GDM1 (cell line): ENCODE data around the gene PKN3.
"Not testable (repeated sequence)": the region's sequence is repeated elsewhere in the genome, so short reads cannot be mapped to it uniquely, and the experiment has no call there.

ENCODE experiments used
- DNase-seq: peaks from one replicate; lab custom pipeline; 2025; lab: John Stamatoyannopoulos, UW

The PKN3 gene

DNA sequence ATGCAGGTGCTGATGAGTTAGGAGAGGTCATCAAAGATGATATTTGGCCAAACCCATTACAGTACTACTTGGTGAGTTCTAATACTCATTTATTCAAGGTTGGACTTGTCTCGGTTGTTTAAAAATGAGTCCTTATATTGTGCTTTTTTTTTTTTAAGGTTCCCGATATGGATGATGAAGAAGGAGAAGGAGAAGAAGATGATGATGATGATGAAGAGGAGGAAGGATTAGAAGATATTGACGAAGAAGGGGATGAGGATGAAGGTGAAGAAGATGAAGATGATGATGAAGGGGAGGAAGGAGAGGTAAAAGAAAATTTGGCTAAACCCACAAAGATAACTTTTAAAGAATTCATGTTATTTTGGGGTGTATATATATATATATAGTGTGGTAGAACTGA, 8.6 kb upstream of the PKN3 start:
- DNase-seq, result not testable (repeated sequence)

DNA sequence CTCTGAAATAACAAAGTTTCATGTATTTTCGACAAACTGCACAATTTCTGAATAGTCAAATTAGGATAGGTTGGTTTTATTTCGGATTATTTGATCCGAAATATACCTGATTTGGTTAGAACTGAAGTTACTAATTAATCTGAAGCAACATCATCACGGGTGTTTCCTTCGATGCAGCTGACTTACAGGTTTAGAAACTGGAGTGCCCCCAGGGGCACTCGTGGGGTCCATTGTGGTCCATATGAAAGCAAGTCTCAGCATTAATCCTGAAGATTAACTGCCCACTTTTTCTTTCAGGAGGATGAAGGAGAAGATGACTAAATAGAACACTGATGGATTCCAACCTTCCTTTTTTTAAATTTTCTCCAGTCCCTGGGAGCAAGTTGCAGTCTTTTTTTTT, 8.0 kb upstream of the PKN3 start:
- no peak for DNase-seq

DNA sequence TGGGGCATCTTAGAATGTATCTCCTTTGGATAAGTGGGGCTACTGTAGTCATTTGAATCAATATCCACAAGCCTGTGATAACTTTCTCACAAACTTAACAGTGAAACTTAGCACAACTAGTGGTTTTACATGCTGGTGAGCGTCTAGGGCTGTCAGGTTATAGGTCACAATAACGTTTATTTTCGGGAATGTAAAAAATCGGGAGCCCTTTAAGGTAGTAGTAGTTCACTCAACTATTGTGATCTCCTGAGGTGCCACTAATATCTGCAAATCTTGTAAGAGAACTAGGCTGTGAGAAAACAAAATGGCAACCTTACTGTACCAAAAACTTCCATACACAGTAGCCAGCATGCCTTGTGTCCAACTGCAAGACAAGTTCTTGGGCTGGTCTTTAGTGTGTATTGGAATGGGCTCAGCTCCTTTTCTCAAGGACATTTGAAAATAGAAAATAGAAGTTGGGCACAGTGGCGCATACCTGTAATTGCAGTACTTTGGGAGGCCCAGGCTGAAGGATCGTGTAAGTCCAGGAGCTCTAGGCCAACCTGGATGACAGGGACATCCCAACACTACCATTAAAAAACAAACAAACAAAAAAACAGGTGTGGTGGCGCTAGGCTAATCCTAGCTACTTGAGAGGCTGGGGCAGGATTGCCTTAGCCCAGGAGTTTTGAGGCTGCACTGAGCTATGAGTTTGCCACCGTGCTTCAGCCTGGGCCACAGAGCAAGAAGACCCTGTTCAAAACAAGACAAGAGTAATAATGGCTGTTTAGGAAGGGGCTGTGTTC, 5.2 kb upstream of the PKN3 start:
- DNase-seq, result no peak

DNA sequence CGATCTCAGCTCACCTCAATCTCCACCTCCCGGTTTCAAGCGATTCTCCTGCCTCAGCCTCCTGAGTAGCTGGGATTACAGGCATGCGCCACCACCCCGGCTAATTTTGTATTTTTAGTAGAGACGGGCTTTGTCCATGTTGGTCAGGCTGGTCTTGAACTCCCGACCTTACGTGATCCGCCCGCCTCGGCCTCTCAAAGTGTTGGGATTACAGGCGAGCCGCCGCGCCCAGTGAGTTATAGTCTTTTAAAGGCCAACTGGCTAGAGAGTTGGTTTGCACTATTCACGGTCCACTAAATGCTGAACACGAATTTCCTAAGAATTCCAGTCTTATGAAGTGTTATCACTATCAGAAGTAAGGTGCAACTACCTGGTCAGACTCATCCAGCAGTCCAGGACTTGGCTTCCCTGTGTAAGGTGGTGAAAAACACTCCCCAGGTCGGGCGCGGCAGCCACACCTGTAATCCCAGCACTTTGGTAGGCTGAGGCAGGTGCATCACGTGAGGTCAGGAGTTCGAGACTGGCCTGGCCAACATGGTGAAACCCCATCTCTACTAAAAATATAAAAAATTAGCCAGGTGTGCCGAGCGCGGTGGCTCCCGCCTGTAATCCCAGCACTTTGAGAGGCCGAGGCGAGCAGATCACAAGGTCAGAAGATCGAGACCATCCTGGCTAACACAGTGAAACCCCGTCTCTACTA, 3.1 kb upstream of the PKN3 start:
- DNase-seq, result not testable (repeated sequence)

DNA sequence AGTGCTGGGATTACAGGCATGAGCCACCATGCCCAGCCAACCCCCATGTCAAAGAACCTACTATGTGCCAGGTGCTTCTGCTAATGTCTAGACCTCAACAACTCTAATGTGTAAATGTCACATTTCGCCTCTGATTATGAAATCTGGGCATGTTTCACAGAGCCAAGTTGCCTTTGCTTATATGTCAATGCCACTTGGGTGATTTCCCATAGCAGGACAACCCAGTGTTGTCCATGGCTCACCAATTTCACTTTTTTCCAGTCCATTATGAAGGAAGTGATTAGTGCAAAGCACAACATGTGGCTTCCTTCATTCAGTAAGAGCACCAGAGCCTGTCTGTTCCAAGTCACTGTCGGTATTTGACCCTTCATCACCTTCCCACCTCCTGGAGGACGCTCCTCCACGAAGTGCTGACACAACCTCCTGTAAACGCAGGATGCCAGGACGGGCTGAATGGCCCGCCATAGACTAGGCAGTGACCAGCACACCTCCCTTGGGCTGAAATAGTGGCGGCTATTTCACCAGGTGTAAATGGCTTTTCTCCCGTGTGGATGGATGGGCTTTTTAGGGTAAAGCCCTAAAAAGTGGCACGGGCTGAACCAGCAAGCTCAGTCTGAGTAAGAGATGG, 962 bp upstream of the PKN3 start:
- no peak for DNase-seq

DNA sequence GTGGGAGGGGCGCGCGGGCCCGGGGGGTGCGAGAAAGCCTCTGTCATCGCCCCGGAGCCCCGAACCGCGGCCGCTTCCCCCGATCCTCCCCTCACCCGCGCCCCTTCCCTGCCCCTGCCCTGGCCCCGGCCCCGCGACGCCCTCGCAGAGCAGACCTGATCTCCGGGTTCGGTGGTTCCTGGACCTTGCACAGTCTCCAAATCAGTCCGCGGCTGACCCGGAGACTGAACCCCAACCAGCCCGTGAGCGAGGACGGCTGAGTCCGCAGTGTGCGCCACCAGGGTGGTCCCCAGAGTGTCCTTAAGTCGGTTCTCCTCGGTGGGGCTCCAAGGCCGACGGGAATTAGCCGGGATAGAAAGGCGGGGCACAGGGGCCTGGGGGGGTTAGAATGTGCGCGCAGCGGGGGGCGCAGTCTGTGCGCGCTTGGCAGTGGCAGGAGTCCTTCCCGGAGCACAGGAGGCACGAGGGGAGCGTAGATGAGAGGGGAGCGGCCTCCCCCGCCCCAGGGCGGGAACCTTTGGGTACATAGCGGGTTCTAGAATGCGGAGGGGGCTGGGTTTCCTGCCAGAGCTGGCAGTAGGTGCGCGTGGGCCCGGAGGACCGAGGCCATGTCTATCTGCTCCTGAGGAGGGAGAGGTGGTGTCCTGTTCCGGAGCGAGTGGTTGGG, 779 bp downstream of the PKN3 start:
- DNase-seq, result no peak

DNA sequence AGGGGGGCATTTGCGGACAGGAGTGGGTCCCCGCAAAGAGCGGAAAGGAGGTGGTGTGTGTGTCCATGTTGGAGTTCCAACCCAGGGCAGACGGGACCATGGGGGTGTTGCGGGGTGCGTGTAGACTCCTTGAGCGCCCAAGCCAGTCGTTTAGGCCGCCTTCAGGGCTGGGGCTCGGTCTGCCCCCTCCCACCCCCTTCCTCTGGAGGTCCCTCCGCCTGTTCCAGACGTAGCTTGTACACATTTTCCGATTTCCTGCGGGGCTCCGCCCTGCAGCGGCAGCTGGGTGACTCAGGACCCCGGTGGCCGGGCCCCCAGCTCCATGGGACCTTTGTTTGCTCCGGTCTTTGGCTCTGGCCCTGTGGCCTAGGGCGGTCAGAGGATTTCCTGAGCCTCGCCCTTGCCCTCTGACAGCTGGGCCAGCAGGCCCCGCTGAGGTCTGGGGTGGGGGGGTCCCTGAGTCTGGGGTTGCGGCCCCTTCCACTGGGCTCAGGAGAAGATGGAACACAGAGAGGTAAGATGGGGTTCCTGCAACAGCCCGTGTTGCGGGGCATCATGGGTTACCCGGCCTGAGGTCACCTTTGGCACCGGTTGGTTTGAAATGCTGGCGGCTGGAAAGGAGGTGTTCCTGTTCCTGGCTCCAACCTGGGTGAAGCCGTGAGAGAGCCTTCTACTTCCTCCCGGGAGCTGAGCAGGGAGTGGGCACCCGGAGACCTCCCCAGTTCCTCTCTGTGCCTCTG, 1.5 kb downstream of the PKN3 start:
- DNase-seq, result no peak

DNA sequence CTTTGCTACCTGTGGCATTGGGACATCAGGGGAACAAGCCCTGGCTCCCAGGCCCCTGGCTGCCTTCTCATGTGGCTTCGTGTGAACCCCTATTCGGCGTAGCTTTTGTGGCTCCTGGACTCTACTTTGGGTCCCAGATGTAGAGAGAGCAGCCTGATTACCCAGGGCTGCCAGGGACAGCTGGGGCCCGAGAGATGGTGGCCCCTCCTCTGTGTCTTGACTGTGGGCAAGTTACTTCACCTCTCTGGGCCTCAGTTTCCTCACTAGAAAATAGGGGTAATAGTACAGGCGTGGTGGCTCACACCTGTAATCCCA, 2.0 kb downstream of the PKN3 start:
- no peak for DNase-seq

DNA sequence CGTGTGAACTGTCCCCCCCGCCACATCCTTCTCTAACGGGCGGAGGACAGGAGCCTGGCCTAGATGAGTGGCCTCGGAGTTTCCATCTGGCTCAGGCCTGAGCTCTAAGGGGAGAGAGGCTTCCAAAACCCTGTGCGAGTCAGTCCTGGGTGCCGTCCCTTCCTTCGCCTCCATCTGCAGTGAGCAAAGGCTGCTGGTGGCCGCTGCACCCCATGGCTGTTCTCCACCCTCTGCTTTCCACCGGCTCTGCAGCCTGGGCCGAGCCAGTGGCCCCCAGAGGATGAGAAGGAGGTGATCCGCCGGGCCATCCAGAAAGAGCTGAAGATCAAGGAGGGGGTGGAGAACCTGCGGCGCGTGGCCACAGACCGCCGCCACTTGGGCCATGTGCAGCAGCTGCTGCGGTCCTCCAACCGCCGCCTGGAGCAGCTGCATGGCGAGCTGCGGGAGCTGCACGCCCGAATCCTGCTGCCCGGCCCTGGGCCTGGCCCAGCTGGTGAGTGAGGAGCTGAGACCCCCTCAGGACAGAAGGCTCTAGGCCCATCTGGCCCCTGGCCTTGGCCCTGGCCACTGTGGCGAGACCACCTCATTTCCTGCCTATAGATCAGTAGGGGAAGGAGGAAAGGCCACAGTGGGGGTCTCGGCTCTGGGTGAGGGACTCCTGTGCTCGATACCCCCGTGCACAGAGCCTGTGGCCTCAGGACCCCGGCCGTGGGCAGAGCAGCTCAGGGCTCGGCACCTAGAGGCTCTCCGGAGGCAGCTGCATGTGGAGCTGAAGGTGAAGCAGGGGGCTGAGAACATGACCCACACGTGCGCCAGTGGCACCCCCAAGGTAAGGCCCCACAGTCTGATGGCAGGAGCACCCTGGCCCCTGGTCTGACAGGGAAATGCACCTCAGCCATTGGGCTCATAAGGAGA, 3.0 kb downstream of the PKN3 start:
- no peak for DNase-seq

DNA sequence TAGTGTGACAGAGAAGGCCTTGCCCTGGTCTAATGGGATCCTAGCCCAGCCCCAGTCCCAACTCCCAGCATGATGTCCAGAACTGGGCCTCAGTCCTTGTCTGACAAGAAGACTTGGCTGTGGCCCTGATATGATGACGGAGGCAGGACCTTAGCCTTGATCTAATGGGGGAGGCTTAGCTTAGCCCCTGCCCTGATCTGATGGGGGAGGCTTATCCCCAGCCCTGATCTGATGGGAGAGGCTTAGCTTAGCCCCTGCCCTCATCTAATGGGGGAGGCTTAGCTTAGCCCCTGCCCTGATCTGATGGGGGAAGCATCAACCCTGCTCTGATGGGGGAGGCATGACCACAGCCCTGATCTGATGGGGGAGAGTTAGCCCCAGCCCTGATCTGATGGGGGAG, 3.7 kb downstream of the PKN3 start:
- no peak for DNase-seq

DNA sequence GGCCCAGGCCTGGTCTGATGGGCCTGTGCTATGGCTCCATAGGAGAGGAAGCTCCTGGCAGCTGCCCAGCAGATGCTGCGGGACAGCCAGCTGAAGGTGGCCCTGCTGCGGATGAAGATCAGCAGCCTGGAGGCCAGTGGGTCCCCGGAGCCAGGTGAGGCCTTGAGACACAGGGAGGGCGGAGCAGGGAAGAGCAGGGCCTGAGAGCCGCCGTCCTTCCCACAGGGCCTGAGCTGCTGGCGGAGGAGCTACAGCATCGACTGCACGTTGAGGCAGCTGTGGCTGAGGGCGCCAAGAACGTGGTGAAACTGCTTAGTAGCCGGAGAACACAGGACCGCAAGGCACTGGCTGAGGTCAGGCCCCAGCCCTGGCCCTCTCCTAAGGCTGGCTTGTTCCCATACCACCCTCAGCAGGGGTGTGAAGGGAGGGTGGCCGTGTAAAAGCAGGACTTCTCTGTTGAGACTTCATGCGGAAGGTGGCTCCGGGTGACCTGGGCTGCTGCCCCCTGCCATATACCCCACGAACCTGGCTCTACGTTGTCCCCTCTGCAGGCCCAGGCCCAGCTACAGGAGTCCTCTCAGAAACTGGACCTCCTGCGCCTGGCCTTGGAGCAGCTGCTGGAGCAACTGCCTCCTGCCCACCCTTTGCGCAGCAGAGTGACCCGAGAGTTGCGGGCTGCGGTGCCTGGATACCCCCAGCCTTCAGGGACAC, 4.5 kb downstream of the PKN3 start:
- DNase-seq, result no peak

DNA sequence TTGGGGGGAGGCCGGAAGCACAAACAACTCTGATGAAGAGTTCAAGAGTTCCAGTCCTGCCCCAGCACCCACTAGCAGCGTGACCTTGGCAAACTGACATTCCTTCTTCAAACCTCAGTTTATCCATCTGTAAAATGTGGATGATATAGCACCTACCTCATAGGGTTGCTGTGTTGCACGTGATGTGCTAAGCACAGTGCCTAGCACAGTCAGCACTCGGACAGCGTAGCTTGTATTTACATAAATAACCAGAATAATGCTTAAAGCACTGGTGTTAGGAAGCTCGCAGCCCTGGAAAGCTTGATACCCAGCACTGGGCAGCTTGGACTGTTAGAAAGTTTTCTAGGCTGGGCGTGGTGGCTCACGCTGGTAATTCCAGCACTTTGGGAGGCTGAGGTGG, 5.1 kb downstream of the PKN3 start:
- DNase-seq, result no peak

DNA sequence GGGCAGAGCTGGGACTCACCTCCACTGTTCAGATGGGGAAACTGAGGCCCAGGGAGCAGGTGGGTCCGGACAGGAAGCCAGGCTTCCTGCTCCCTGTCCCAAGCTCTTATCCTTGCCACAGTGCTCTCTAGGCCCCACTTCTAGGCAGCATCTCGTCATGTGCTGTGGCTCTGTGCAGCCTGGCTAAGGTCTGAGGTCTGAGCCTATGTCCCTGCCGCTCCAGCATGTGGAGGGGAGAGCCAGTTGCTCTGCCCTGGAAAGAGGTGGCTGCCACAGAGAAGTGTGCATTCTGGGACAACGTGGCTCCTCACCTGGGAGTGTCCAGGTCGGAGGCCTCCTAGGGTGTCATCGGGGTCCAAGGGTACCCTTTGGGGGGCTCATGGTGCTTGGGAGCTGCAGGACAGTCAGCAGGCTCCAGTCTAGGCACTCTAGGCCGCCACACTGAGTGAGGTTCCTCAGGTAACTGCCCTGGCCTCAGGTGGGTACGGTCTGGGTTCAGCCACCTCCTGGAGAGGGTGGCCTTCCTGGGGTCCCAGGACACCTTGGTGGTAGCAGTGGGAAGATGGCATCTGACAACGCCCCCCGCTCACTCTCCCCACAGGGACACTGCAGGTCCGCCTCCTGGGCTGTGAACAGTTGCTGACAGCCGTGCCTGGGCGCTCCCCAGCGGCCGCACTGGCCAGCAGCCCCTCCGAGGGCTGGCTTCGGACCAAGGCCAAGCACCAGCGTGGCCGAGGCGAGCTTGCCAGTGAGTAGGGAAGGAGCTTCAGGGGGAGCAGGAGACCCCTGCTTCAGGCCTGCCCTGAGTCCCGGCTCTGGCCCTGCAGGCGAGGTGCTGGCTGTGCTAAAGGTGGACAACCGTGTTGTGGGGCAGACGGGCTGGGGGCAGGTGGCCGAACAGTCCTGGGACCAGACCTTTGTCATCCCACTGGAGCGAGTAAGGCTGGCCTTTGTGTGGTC, 10.4 kb downstream of the PKN3 start:
- no peak for DNase-seq

DNA sequence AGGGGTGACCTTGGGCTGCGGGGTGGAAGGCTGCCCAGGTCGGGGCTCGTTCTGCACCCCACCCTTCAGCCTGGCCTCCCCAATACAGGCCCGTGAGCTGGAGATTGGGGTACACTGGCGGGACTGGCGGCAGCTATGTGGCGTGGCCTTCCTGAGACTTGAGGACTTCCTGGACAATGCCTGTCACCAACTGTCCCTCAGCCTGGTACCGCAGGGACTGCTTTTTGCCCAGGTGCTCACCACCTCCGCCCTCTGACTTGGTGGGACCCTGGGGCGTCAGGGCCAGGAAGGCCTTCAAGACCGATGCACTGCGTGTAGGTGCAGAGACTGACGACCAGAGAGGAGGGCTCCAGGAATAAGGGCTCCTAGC, 11.1 kb downstream of the PKN3 start:
- DNase-seq, result no peak

DNA sequence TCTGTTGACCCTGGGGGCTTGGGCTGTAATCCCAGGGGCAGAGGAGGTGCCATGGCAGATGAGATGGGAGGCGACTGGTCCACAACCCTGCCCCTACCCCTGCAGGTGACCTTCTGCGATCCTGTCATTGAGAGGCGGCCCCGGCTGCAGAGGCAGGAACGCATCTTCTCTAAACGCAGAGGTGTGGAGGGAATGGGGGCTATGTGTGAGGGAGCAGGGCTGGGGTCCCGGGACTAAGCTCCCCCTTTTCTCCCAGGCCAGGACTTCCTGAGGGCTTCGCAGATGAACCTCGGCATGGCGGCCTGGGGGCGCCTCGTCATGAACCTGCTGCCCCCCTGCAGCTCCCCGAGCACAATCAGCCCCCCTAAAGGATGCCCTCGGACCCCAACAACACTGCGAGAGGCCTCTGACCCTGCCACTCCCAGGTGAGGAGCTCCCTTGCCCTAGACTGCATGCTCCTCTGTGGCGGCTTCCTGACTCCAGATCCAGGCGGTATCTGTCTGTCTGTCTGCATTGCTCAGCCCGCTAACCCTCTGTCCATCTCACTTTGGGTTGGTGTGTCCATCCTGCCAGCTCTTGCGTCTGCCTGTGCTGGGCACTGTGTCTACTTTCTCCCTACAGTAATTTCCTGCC, 11.8 kb downstream of the PKN3 start:
- no peak for DNase-seq

DNA sequence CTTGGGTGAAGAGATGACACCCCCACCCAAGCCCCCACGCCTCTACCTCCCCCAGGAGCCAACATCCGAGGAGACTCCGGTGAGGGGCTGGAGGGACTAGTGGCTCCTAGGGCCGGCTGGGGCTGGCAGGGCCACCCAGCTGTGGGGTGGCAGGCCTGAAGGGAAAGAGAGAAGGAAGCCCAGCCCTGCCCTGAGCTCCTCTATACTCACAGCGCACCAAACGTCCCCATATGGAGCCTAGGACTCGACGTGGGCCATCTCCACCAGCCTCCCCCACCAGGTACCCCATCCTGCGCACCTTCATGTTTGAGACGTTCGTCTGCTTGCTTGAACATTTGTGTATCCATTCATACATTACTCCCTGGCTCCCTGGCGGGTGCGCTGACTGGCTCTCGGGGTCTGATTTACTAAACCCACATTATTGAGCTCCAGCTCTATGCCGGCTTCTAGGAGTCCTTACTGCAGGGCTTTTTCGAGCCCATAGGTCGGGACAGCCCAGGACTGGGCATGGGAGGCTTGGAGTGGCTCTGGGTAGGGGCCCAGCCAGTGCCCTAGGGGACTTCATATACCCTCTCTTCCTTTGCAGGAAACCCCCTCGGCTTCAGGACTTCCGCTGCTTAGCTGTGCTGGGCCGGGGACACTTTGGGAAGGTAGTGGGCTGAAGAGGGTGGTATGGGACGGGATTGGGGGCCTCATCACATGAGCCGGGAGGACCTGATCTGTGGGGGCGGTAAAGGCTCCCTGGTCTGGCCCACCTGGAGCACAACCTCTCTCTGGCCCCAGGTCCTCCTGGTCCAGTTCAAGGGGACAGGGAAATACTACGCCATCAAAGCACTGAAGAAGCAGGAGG, 12.5 kb downstream of the PKN3 start:
- DNase-seq, result no peak

DNA sequence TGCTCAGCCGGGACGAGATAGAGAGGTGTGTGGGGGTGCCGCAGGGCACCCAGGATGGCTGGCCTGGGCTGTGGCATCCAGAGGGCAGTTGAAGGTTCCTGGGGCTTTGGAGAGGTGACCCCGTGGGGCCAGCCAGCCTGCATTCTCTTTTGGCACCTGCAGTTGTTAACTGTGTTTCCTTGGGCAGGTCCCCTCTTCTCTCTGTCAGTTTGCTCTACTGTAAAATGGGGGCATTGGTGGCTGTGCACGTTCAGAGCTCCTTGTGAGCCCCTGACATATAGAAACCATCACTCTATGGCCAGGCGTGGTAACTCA, 13.1 kb downstream of the PKN3 start:
- DNase-seq, result no peak

DNA sequence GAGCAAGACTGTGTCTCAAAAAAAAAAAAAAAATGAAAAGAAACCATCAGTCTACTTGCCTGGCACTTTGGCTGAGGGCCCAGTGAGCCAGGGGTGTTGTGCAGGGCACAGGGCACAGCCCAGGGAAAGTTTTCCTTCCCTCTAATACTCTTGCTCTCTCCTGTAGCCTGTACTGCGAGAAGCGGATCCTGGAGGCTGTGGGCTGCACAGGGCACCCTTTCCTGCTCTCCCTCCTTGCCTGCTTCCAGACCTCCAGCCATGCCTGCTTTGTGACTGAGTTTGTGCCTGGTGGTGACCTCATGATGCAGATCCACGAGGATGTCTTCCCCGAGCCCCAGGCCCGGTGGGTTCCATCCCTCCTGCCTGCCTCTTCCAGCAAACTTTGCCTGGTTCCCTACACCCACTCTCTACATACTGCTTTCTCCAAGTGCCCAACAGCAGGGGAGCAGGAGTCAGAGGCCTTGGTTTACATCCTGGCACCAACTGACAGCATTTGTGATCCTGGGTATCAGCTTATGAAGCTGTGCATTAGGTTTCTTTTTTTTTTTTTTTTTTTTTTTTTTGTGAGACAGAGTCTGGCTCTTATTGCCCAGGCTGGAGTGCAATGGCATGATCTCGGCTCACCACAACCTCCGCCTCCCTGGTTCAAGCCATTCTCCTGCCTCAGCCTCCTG, 14.4 kb downstream of the PKN3 start:
- no peak for DNase-seq
